ENCODE results near the gene LRRC7. TPM values are rescaled to one million over a fixed set of nuclear protein-coding genes. Genes with fewer than 3 reads are reported as not detected.

Gene LRRC7
- total RNA-seq, 1 donor = under 0.01 TPM

- no peaks in the 10 kb centered on the region for H3K79me2 ChIP-seq (ENCODE audit: insufficient read depth, low read length)
- H3K36me3 ChIP-seq (ENCODE audit: insufficient read depth, low read length) = no peaks in the 10 kb centered on the region
- no peaks in the 10 kb centered on the region for H3K27me3 ChIP-seq (ENCODE audit: insufficient read depth, low read length)
- H2AFZ ChIP-seq (ENCODE audit: low read length) = peak overlapping the region; percentile 9
- no peak overlapping the region for H3K4me3 ChIP-seq (ENCODE audit: insufficient read depth, low read length)
- no peaks in the 10 kb centered on the region for H3K9me3 ChIP-seq (ENCODE audit: low read depth, low read length)
- H3K27ac ChIP-seq (ENCODE audit: low read depth, low read length) = no peak overlapping the region
- H4K20me1 ChIP-seq (ENCODE audit: insufficient read depth, low read length) = no peaks in the 10 kb centered on the region
- H3K4me2 ChIP-seq (ENCODE audit: insufficient read depth, low read length) = no peak overlapping the region
- no peaks in the 10 kb centered on the region for H3K4me1 ChIP-seq (ENCODE audit: insufficient read depth, low read length)
- no peak for TF ChIP-seq CTCF (IDR thresholded peaks at IDR 0.05; ENCODE audit: extremely low read depth, low read depth, low read length)
- no peak for DNase-seq (ENCODE audit: insufficient read length, low spot score, missing footprints)
Observed at GRCh38 chr1:69648486-69648885, 80.8 kb downstream of the LRRC7 start.

GRCh38 chr1:69649383-69649990 lies 81.8 kb downstream of the LRRC7 start:
- no peak for TF ChIP-seq CTCF (IDR thresholded peaks at IDR 0.05; ENCODE audit: extremely low read depth, low read depth, low read length)
- Histone ChIP-seq H3K27ac (ENCODE audit: low read depth, low read length) (no peak overlapping the region), H4K20me1 (ENCODE audit: insufficient read depth, low read length) (no peaks in the 10 kb centered on the region), H3K4me3 (ENCODE audit: insufficient read depth, low read length) (no peak overlapping the region), H3K9me3 (ENCODE audit: low read depth, low read length) (no peaks in the 10 kb centered on the region), H3K27me3 (ENCODE audit: insufficient read depth, low read length) (no peaks in the 10 kb centered on the region), H3K4me1 (ENCODE audit: insufficient read depth, low read length) (no peaks in the 10 kb centered on the region), H3K79me2 (ENCODE audit: insufficient read depth, low read length) (no peaks in the 10 kb centered on the region), H2AFZ (ENCODE audit: low read length) (no peak overlapping the region), H3K36me3 (ENCODE audit: insufficient read depth, low read length) (no peaks in the 10 kb centered on the region), H3K4me2 (ENCODE audit: insufficient read depth, low read length) (no peak overlapping the region)
- no peak for DNase-seq (ENCODE audit: insufficient read length, low spot score, missing footprints)

GRCh38 chr1:69650779-69651178 lies 83.1 kb downstream of the LRRC7 start:
- Histone ChIP-seq H3K4me3 (ENCODE audit: insufficient read depth, low read length) (no peak overlapping the region), H3K79me2 (ENCODE audit: insufficient read depth, low read length) (no peaks in the 10 kb centered on the region), H3K4me2 (ENCODE audit: insufficient read depth, low read length) (no peak overlapping the region), H3K27ac (ENCODE audit: low read depth, low read length) (no peak overlapping the region), H3K36me3 (ENCODE audit: insufficient read depth, low read length) (no peaks in the 10 kb centered on the region), H3K9me3 (ENCODE audit: low read depth, low read length) (no peaks in the 10 kb centered on the region), H4K20me1 (ENCODE audit: insufficient read depth, low read length) (no peaks in the 10 kb centered on the region), H2AFZ (ENCODE audit: low read length) (no peak overlapping the region), H3K4me1 (ENCODE audit: insufficient read depth, low read length) (no peaks in the 10 kb centered on the region), H3K27me3 (ENCODE audit: insufficient read depth, low read length) (no peaks in the 10 kb centered on the region)
- no peak for DNase-seq (ENCODE audit: insufficient read length, low spot score, missing footprints)
- TF ChIP-seq CTCF (IDR thresholded peaks at IDR 0.05; ENCODE audit: extremely low read depth, low read depth, low read length) = no peak

DNA sequence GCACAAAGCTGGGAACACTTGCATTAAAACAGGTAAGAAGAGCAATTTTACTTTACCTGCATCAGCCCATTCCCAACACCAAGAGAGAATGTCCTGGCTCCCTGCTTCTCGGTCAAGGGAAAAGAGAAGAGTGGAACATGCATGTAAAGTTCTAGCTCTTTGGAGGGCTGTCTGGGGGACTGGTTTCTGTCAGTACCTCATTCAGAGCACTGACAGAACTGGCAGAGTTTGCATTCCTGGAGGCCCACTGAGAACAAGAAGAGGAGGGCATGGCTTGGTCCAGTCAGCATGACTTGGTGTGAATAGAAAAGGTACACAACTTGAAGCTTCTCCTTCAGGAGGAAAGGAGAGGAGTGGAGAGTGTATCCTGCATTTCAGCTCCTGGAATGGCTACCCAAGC lies 83.9 kb downstream of the LRRC7 start:
- TF ChIP-seq CTCF (IDR thresholded peaks at IDR 0.05; ENCODE audit: extremely low read depth, low read depth, low read length) = no peak
- Histone ChIP-seq H3K27ac (ENCODE audit: low read depth, low read length) (no peak overlapping the region), H3K79me2 (ENCODE audit: insufficient read depth, low read length) (no peaks in the 10 kb centered on the region), H2AFZ (ENCODE audit: low read length) (no peak overlapping the region), H3K4me2 (ENCODE audit: insufficient read depth, low read length) (no peak overlapping the region), H4K20me1 (ENCODE audit: insufficient read depth, low read length) (no peaks in the 10 kb centered on the region), H3K4me1 (ENCODE audit: insufficient read depth, low read length) (no peaks in the 10 kb centered on the region), H3K36me3 (ENCODE audit: insufficient read depth, low read length) (no peaks in the 10 kb centered on the region), H3K9me3 (ENCODE audit: low read depth, low read length) (no peaks in the 10 kb centered on the region), H3K27me3 (ENCODE audit: insufficient read depth, low read length) (no peaks in the 10 kb centered on the region), H3K4me3 (ENCODE audit: insufficient read depth, low read length) (no peak overlapping the region)
- DNase-seq (ENCODE audit: insufficient read length, low spot score, missing footprints) = peak; percentile 17
